ENCODE results near the gene MAP6.

GRCh38 chr11:75651218-75651617 lies 17.6 kb downstream of the MAP6 start:
- TF ChIP-seq, protein P1, sequence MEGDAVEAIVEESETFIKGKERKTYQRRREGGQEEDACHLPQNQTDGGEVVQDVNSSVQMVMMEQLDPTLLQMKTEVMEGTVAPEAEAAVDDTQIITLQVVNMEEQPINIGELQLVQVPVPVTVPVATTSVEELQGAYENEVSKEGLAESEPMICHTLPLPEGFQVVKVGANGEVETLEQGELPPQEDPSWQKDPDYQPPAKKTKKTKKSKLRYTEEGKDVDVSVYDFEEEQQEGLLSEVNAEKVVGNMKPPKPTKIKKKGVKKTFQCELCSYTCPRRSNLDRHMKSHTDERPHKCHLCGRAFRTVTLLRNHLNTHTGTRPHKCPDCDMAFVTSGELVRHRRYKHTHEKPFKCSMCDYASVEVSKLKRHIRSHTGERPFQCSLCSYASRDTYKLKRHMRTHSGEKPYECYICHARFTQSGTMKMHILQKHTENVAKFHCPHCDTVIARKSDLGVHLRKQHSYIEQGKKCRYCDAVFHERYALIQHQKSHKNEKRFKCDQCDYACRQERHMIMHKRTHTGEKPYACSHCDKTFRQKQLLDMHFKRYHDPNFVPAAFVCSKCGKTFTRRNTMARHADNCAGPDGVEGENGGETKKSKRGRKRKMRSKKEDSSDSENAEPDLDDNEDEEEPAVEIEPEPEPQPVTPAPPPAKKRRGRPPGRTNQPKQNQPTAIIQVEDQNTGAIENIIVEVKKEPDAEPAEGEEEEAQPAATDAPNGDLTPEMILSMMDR (IDR thresholded peaks at IDR 0.05) = no peak
- no peak for TF ChIP-seq POLR2A (IDR thresholded peaks at IDR 0.05)
